Nephron progenitor cell (in vitro differentiated cells): ENCODE results near the gene RBM45.
"Not testable (repeated sequence)": the region's sequence is repeated elsewhere in the genome, so short reads cannot be mapped to it uniquely, and the experiment has no call there.

Experiments used
- DNase-seq: peaks from one replicate; pipeline ENCODE4 v3.0.0; 2021
- H3K27ac Mint-ChIP-seq: 2 replicates; pipeline ENCODE4 v1.8.0; 2021; ENCODE audit warnings: mild to moderate bottlenecking, moderate library complexity, mixed read lengths
- H3K27me3 Mint-ChIP-seq: 2 replicates; pipeline ENCODE4 v1.8.0; 2021; ENCODE audit warnings: mild to moderate bottlenecking, low read depth, mixed read lengths; ENCODE audit not compliant: poor library complexity
- H3K36me3 Mint-ChIP-seq: 2 replicates; pipeline ENCODE4 v1.8.0; 2021; ENCODE audit warnings: low read depth, mixed read lengths
- H3K4me1 Mint-ChIP-seq: 2 replicates; pipeline ENCODE4 v1.8.0; 2021; ENCODE audit warnings: mixed read lengths
- H3K4me3 Mint-ChIP-seq: 2 replicates; pipeline ENCODE4 v1.8.0; 2021; ENCODE audit warnings: mild to moderate bottlenecking, moderate library complexity, mixed read lengths
- H3K9me3 Mint-ChIP-seq: 2 replicates; pipeline ENCODE4 v1.8.0; 2021; ENCODE audit warnings: mild to moderate bottlenecking, moderate library complexity, mixed read lengths
- TF ChIP-seq, protein P1 (sequence below): fragments of 200-600 bp; sonication (generic); IDR thresholded peaks from 2 replicates; pipeline ENCODE4 v1.5.0; 2021; ENCODE audit warnings: antibody characterized with exemption

The RBM45 gene

GRCh38 chr2:178143481-178143880 is 31.2 kb downstream of the RBM45 start:
- H3K36me3 Mint-ChIP-seq: no peaks in the 10 kb centered on the region
- H3K4me3 Mint-ChIP-seq: no peak overlapping the region
- no peaks in the 10 kb centered on the region for H3K27me3 Mint-ChIP-seq
- TF ChIP-seq, protein P1, sequence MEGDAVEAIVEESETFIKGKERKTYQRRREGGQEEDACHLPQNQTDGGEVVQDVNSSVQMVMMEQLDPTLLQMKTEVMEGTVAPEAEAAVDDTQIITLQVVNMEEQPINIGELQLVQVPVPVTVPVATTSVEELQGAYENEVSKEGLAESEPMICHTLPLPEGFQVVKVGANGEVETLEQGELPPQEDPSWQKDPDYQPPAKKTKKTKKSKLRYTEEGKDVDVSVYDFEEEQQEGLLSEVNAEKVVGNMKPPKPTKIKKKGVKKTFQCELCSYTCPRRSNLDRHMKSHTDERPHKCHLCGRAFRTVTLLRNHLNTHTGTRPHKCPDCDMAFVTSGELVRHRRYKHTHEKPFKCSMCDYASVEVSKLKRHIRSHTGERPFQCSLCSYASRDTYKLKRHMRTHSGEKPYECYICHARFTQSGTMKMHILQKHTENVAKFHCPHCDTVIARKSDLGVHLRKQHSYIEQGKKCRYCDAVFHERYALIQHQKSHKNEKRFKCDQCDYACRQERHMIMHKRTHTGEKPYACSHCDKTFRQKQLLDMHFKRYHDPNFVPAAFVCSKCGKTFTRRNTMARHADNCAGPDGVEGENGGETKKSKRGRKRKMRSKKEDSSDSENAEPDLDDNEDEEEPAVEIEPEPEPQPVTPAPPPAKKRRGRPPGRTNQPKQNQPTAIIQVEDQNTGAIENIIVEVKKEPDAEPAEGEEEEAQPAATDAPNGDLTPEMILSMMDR: no peak
- H3K4me1 Mint-ChIP-seq: peaks cover 20% of the 10 kb centered on the region
- no peak for DNase-seq
- H3K9me3 Mint-ChIP-seq: no peaks in the 10 kb centered on the region
- no peak overlapping the region for H3K27ac Mint-ChIP-seq

- DNase-seq: no peak
- TF ChIP-seq, protein P1: no peak
- H3K4me3 Mint-ChIP-seq: no peak overlapping the region
- H3K36me3 Mint-ChIP-seq: peaks cover 5% of the 10 kb centered on the region
- peaks cover 14% of the 10 kb centered on the region for H3K9me3 Mint-ChIP-seq
- no peaks in the 10 kb centered on the region for H3K4me1 Mint-ChIP-seq
- H3K27me3 Mint-ChIP-seq: peaks cover 3% of the 10 kb centered on the region
- H3K27ac Mint-ChIP-seq: no peak overlapping the region
Measured at GRCh38 chr2:178152033-178152432, 39.8 kb downstream of the RBM45 start.

- TF ChIP-seq, protein P1: no peak
- DNase-seq: no peak
- Mint-ChIP-seq H3K27me3 (peaks cover 3% of the 10 kb centered on the region), H3K36me3 (peaks cover 5% of the 10 kb centered on the region), H3K4me1 (no peaks in the 10 kb centered on the region), H3K9me3 (peaks cover 14% of the 10 kb centered on the region), H3K4me3 (no peak overlapping the region), H3K27ac (no peak overlapping the region)
Measured at GRCh38 chr2:178152542-178152941, 40.3 kb downstream of the RBM45 start.

- TF ChIP-seq, protein P1: no peak
- no peak overlapping the region for H3K27ac Mint-ChIP-seq
- DNase-seq: no peak
- H3K4me1 Mint-ChIP-seq: no peaks in the 10 kb centered on the region
- H3K36me3 Mint-ChIP-seq: peaks cover 5% of the 10 kb centered on the region
- H3K4me3 Mint-ChIP-seq: no peak overlapping the region
- H3K9me3 Mint-ChIP-seq: peaks cover 14% of the 10 kb centered on the region
- peaks cover 3% of the 10 kb centered on the region for H3K27me3 Mint-ChIP-seq
Measured at GRCh38 chr2:178152977-178153376, 40.7 kb downstream of the RBM45 start.

DNA sequence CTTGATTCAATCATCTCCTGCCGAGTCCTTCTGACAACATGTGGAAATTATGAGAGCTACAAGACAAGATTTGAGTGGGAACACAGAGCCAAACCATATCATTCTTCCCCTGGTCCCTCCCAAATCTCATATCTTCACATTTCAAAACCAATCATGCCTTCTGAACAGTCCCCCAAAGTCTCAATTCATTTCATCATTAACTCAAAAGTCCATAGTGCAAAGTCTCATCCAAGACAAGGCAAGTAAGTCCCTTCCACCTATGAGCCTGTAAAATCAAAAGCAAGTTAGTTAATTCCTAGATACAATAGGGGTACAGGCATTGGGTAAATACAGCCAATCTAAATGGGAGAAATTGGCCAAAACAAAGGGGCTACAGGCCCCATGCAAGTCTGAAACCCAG is 41.6 kb downstream of the RBM45 start:
- peaks cover 14% of the 10 kb centered on the region for H3K9me3 Mint-ChIP-seq
- H3K4me1 Mint-ChIP-seq, H3K36me3 Mint-ChIP-seq, H3K27me3 Mint-ChIP-seq, H3K4me3 Mint-ChIP-seq, H3K27ac Mint-ChIP-seq, DNase-seq: not testable (repeated sequence)

DNA sequence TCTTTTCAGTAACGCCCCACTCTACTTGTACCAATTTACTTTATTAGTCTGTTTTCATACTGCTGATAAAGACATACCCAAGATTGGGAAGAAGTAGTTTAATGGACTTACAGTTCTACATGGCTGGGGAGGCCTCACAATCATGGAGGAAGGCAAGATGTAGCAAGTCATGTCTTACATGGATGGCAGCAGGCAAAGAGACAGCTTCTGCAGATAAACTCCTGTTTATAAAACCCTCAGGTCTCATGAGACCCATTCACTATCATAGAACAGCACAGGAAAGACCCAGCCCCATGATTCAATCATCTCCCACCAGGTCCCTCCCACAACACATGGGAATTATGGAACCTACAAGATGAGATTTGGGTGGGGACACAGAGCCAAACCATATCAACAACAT is 43.3 kb downstream of the RBM45 start:
- Mint-ChIP-seq H3K36me3 (peaks cover 5% of the 10 kb centered on the region), H3K27me3 (no peaks in the 10 kb centered on the region), H3K9me3 (peaks cover 14% of the 10 kb centered on the region), H3K27ac (no peak overlapping the region), H3K4me1 (no peaks in the 10 kb centered on the region), H3K4me3 (no peak overlapping the region)
- DNase-seq: no peak
- TF ChIP-seq, protein P1: no peak
